DOHH2 (cell line): ENCODE results near the gene VPS4B.
"Not testable (repeated sequence)": the region's sequence is repeated elsewhere in the genome, so short reads cannot be mapped to it uniquely, and the experiment has no call there.

Source experiments
- EZH2phosphoT487 ChIP-seq: fragments of 200-600 bp; sonication (generic); IDR thresholded peaks from 2 replicates; pipeline ENCODE4 v1.6.1; 2017; ENCODE audit warnings: borderline replicate concordance, mild to moderate bottlenecking, antibody characterized with exemption, low read length, moderate library complexity, mixed read lengths
- TF ChIP-seq, protein P1 (sequence below): fragments of 200-600 bp; sonication (generic); IDR thresholded peaks from one replicate; pipeline ENCODE4 v1.5.1; 2014; ENCODE audit warnings: antibody characterized with exemption, mild to moderate bottlenecking, low read depth, low read length; ENCODE audit not compliant: poor library complexity, severe bottlenecking

DNA sequence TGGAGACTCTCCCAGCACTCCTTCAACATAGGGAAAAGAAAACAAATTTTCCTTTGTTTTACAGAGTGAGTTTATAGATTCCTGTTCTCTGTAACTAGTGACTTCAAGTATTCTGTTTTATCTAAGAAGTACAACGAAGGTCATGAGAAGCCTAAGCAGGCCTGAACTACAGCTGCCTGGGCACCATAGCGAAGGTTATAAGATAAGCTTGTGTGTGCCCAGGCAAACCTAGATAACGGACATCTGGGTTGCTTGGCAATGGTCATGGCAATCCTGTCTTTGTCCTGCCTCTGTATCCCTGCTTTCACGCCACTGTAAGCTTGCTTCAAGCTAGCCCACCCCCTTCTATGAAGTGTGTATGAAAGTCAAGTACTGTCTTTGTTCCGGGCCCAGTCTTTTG lies 30.5 kb upstream of the VPS4B start:
- TF ChIP-seq, protein P1, sequence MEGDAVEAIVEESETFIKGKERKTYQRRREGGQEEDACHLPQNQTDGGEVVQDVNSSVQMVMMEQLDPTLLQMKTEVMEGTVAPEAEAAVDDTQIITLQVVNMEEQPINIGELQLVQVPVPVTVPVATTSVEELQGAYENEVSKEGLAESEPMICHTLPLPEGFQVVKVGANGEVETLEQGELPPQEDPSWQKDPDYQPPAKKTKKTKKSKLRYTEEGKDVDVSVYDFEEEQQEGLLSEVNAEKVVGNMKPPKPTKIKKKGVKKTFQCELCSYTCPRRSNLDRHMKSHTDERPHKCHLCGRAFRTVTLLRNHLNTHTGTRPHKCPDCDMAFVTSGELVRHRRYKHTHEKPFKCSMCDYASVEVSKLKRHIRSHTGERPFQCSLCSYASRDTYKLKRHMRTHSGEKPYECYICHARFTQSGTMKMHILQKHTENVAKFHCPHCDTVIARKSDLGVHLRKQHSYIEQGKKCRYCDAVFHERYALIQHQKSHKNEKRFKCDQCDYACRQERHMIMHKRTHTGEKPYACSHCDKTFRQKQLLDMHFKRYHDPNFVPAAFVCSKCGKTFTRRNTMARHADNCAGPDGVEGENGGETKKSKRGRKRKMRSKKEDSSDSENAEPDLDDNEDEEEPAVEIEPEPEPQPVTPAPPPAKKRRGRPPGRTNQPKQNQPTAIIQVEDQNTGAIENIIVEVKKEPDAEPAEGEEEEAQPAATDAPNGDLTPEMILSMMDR: not testable (repeated sequence)
- TF ChIP-seq EZH2phosphoT487: not testable (repeated sequence)
